Stimulated activated CD8-positive, alpha-beta memory T cell treated with anti-CD3 and anti-CD28 coated beads, Interleukin-12 subunit alpha, Interleukin-12 subunit beta, amount 100 ng/mL, for 4 hours (primary cell): Measurements from ENCODE around the gene MST1R.

ENCODE experiments used
- DNase-seq: peaks from one replicate; pipeline ENCODE4 v3.0.0-alpha.2; 2020; ENCODE audit warnings: low read depth

Gene MST1R

GRCh38 chr3:49839193-49839809 is 64.4 kb downstream of the MST1R start:
- peak; percentile 53 for DNase-seq
